Muscle of leg (tissue), 11 donors: ENCODE data around the gene ZSCAN31. TPM values are rescaled to one million over a fixed set of nuclear protein-coding genes. Genes with fewer than 3 reads are reported as not detected.

ENCODE experiments used
- DNase-seq: peaks from one replicate; pipeline ENCODE4 v3.0.0; 2013
- H3K27ac ChIP-seq: one replicate; pipeline ENCODE4 v1.5.1; 2013; ENCODE audit warnings: mild to moderate bottlenecking, low read length, control low read depth
- H3K27me3 ChIP-seq: one replicate; pipeline ENCODE4 v1.6.1; 2013; ENCODE audit warnings: low read length; ENCODE audit not compliant: control insufficient read depth, insufficient read depth
- H3K36me3 ChIP-seq: one replicate; pipeline ENCODE4 v1.6.1; 2013; ENCODE audit warnings: low read length; ENCODE audit not compliant: control insufficient read depth, insufficient read depth
- H3K4me1 ChIP-seq: one replicate; pipeline ENCODE4 v1.6.1; 2013; ENCODE audit warnings: low read length; ENCODE audit not compliant: control insufficient read depth, insufficient read depth
- H3K4me3 ChIP-seq: one replicate; pipeline ENCODE4 v1.5.1; 2013; ENCODE audit warnings: low read length, control low read depth
- H3K9me3 ChIP-seq: replicated peaks from 2 replicates; pipeline ENCODE4 v1.6.1; 2013; ENCODE audit warnings: low read depth, low read length; ENCODE audit not compliant: control insufficient read depth
- WGBS: methylation state at CpG from one replicate; pipeline ENCODE4 v1.1.5; 2013; ENCODE audit warnings: missing lambda C conversion rate; ENCODE audit not compliant: insufficient coverage; 5-methylcytosine and 5-hydroxymethylcytosine counted together
- polyA plus RNA-seq, 8 donors: library from polyadenylated mRNA; unstranded; fragments of 120-200 nt; gene quantifications; one replicate each; pipeline versions ENCODE4 v1.2.1 to v1.2.3, GENCODE V29; 2013; ENCODE audit warnings: inconsistent platforms in 1 of 8, low replicate concordance in 1 of 8; ENCODE audit not compliant: insufficient read length in 8 of 8, insufficient read depth in 1 of 8
- total RNA-seq: library from RNA; stranded (reverse); fragments of 120-200 nt; gene quantifications from one replicate; pipeline ENCODE4 v1.2.4, GENCODE V29; 2013

ZSCAN31 gene
- total and polyA plus RNA-seq, 9 donors, result 5.7 to 11.9 (median 7.9) TPM

- 80% methylated on average over 11 of the region's 11 CpGs for WGBS
- Histone ChIP-seq H3K4me1 (peaks cover 22% of the 10 kb centered on the region), H3K4me3 (no peak overlapping the region), H3K36me3 (no peaks in the 10 kb centered on the region), H3K27ac (no peak overlapping the region), H3K27me3 (no peaks in the 10 kb centered on the region), H3K9me3 (no peaks in the 10 kb centered on the region)
- DNase-seq, result no peak
These were observed 18.2 kb upstream of the ZSCAN31 start for GRCh38 chr6:28353981-28354676.

- Histone ChIP-seq H3K27me3 (no peaks in the 10 kb centered on the region), H3K9me3 (no peaks in the 10 kb centered on the region), H3K36me3 (no peaks in the 10 kb centered on the region), H3K4me1 (peaks cover 22% of the 10 kb centered on the region), H3K4me3 (no peak overlapping the region), H3K27ac (no peak overlapping the region)
- no peak for DNase-seq
- WGBS, result 70% methylated on average over 1 of the region's 3 CpGs
These were observed 17.4 kb upstream of the ZSCAN31 start for GRCh38 chr6:28353356-28353755.

- H3K27me3 ChIP-seq, result peaks cover 2% of the 10 kb centered on the region
- no peaks in the 10 kb centered on the region for H3K36me3 ChIP-seq
- H3K4me3 ChIP-seq, result no peak overlapping the region
- no peak overlapping the region for H3K27ac ChIP-seq
- DNase-seq, result no peak
- peaks cover 20% of the 10 kb centered on the region for H3K4me1 ChIP-seq
- WGBS, result no CpG with 5 or more reads among the region's 2 CpGs
- no peaks in the 10 kb centered on the region for H3K9me3 ChIP-seq
These were observed 15.6 kb upstream of the ZSCAN31 start for GRCh38 chr6:28351493-28351925.

- Histone ChIP-seq H3K36me3 (no peaks in the 10 kb centered on the region), H3K27me3 (peaks cover 2% of the 10 kb centered on the region), H3K4me3 (no peak overlapping the region), H3K9me3 (no peaks in the 10 kb centered on the region), H3K27ac (no peak overlapping the region), H3K4me1 (peaks cover 16% of the 10 kb centered on the region)
- no peak for DNase-seq
- no CpG with 5 or more reads among the region's 2 CpGs for WGBS
These were observed 15.1 kb upstream of the ZSCAN31 start for GRCh38 chr6:28351087-28351486.

GRCh38 chr6:28349892-28350737 lies 14.2 kb upstream of the ZSCAN31 start, which contains the start of gene ZKSCAN3:
ZKSCAN3 (plus strand) TSS chr6:28349947; CDS start chr6:28359587, 9,640 bp downstream.
- Histone ChIP-seq H3K4me1 (peaks cover 9% of the 10 kb centered on the region), H3K27me3 (peaks cover 4% of the 10 kb centered on the region), H3K27ac (peak within 1 kb of the TSS; percentile 79), H3K4me3 (peak within 1 kb of the TSS; percentile 73), H3K36me3 (no peaks in the 10 kb centered on the region), H3K9me3 (no peaks in the 10 kb centered on the region)
- WGBS, result under 1% methylated on average over 26 of the region's 30 CpGs
- peak; percentile 92 for DNase-seq

GRCh38 chr6:28349344-28349891 lies 13.5 kb upstream of the ZSCAN31 start:
- no peaks in the 10 kb centered on the region for H3K9me3 ChIP-seq
- H3K36me3 ChIP-seq, result no peaks in the 10 kb centered on the region
- H3K27me3 ChIP-seq, result peaks cover 8% of the 10 kb centered on the region
- H3K27ac ChIP-seq, result peak overlapping the region; percentile 79
- peak overlapping the region; percentile 73 for H3K4me3 ChIP-seq
- DNase-seq, result no peak
- whole genome bisulfite sequencing, result 0% methylated on average over 7 of the region's 9 CpGs
- H3K4me1 ChIP-seq, result peaks cover 6% of the 10 kb centered on the region

- no peak overlapping the region for H3K4me3 ChIP-seq
- H3K9me3 ChIP-seq, result no peaks in the 10 kb centered on the region
- DNase-seq, result no peak
- H3K36me3 ChIP-seq, result no peaks in the 10 kb centered on the region
- 0% methylated on average over 1 of the region's 2 CpGs for WGBS
- H3K4me1 ChIP-seq, result peaks cover 6% of the 10 kb centered on the region
- H3K27me3 ChIP-seq, result peaks cover 8% of the 10 kb centered on the region
- H3K27ac ChIP-seq, result no peak overlapping the region
These were observed 11.2 kb upstream of the ZSCAN31 start for GRCh38 chr6:28347119-28347518.

- Histone ChIP-seq H3K36me3 (no peaks in the 10 kb centered on the region), H3K4me1 (no peaks in the 10 kb centered on the region), H3K27ac (no peak overlapping the region), H3K4me3 (no peak overlapping the region), H3K27me3 (peaks cover 8% of the 10 kb centered on the region), H3K9me3 (no peaks in the 10 kb centered on the region)
- WGBS, result no CpG with 5 or more reads among the region's 1 CpG
- DNase-seq, result no peak
These were observed 9.3 kb upstream of the ZSCAN31 start for GRCh38 chr6:28345201-28345600.

- no peak for DNase-seq
- H3K27ac ChIP-seq, result no peak overlapping the region
- H3K9me3 ChIP-seq, result no peaks in the 10 kb centered on the region
- H3K36me3 ChIP-seq, result no peaks in the 10 kb centered on the region
- peaks cover 8% of the 10 kb centered on the region for H3K27me3 ChIP-seq
- no CpG with 5 or more reads among the region's 1 CpG for WGBS
- no peaks in the 10 kb centered on the region for H3K4me1 ChIP-seq
- no peak overlapping the region for H3K4me3 ChIP-seq
These were observed 8.1 kb upstream of the ZSCAN31 start for GRCh38 chr6:28343898-28344677.
